ENCODE data around the gene STK32A.

Gene STK32A

GRCh38 chr5:147309621-147310020 lies 74.8 kb downstream of the STK32A start:
- Histone ChIP-seq H3K27me3 (ENCODE audit: control insufficient read depth, insufficient read depth, low read length) (no peaks in the 10 kb centered on the region), H3K4me1 (ENCODE audit: control insufficient read depth, insufficient read depth, low read length) (peaks cover 7% of the 10 kb centered on the region; the same call in 1 of the 2 replicates), H3K9ac (ENCODE audit: low read depth, low read length) (no peak overlapping the region), H3K4me3 (ENCODE audit: low read depth, low read length) (no peak overlapping the region), H3K27ac (ENCODE audit: low read depth, low read length) (no peak overlapping the region), H3K9me3 (ENCODE audit: control insufficient read depth, insufficient read depth, low read length) (no peaks in the 10 kb centered on the region), H3K36me3 (ENCODE audit: control insufficient read depth, insufficient read depth, low read length) (no peaks in the 10 kb centered on the region)

- Histone ChIP-seq H3K9me3 (ENCODE audit: control insufficient read depth, insufficient read depth, low read length) (no peaks in the 10 kb centered on the region), H3K36me3 (ENCODE audit: control insufficient read depth, insufficient read depth, low read length) (no peaks in the 10 kb centered on the region), H3K4me3 (ENCODE audit: low read depth, low read length) (no peak overlapping the region), H3K9ac (ENCODE audit: low read depth, low read length) (no peak overlapping the region; the same call in 1 of the 2 replicates), H3K27ac (ENCODE audit: low read depth, low read length) (no peak overlapping the region), H3K27me3 (ENCODE audit: control insufficient read depth, insufficient read depth, low read length) (no peaks in the 10 kb centered on the region), H3K4me1 (ENCODE audit: control insufficient read depth, insufficient read depth, low read length) (peaks cover 7% of the 10 kb centered on the region; the same call in 1 of the 2 replicates)
Measured at GRCh38 chr5:147310059-147310704, 75.4 kb downstream of the STK32A start.

- Histone ChIP-seq H3K27ac (ENCODE audit: low read depth, low read length) (no peak overlapping the region), H3K4me1 (ENCODE audit: control insufficient read depth, insufficient read depth, low read length) (no peaks in the 10 kb centered on the region), H3K4me3 (ENCODE audit: low read depth, low read length) (no peak overlapping the region), H3K27me3 (ENCODE audit: control insufficient read depth, insufficient read depth, low read length) (no peaks in the 10 kb centered on the region), H3K36me3 (ENCODE audit: control insufficient read depth, insufficient read depth, low read length) (no peaks in the 10 kb centered on the region), H3K9ac (ENCODE audit: low read depth, low read length) (no peak overlapping the region), H3K9me3 (ENCODE audit: control insufficient read depth, insufficient read depth, low read length) (no peaks in the 10 kb centered on the region)
Measured at GRCh38 chr5:147317978-147318684, 83.3 kb downstream of the STK32A start.

GRCh38 chr5:147321569-147321968 lies 86.7 kb downstream of the STK32A start:
- H3K9me3 ChIP-seq (ENCODE audit: control insufficient read depth, insufficient read depth, low read length): no peaks in the 10 kb centered on the region
- H3K4me3 ChIP-seq (ENCODE audit: low read depth, low read length): no peak overlapping the region
- no peaks in the 10 kb centered on the region for H3K4me1 ChIP-seq (ENCODE audit: control insufficient read depth, insufficient read depth, low read length)
- H3K9ac ChIP-seq (ENCODE audit: low read depth, low read length): no peak overlapping the region
- H3K27me3 ChIP-seq (ENCODE audit: control insufficient read depth, insufficient read depth, low read length): no peaks in the 10 kb centered on the region
- H3K36me3 ChIP-seq (ENCODE audit: control insufficient read depth, insufficient read depth, low read length): no peaks in the 10 kb centered on the region
- H3K27ac ChIP-seq (ENCODE audit: low read depth, low read length): no peak overlapping the region

GRCh38 chr5:147327421-147327820 lies 92.6 kb downstream of the STK32A start:
- H3K4me1 ChIP-seq (ENCODE audit: control insufficient read depth, insufficient read depth, low read length): 0 out of 2 replicates have a peak, but pooled peaks cover 3% of the 10 kb centered on the region
- H3K27ac ChIP-seq (ENCODE audit: low read depth, low read length): no peak overlapping the region
- no peaks in the 10 kb centered on the region for H3K9me3 ChIP-seq (ENCODE audit: control insufficient read depth, insufficient read depth, low read length)
- no peak overlapping the region for H3K4me3 ChIP-seq (ENCODE audit: low read depth, low read length)
- H3K36me3 ChIP-seq (ENCODE audit: control insufficient read depth, insufficient read depth, low read length): no peaks in the 10 kb centered on the region
- H3K9ac ChIP-seq (ENCODE audit: low read depth, low read length): no peak overlapping the region
- no peaks in the 10 kb centered on the region for H3K27me3 ChIP-seq (ENCODE audit: control insufficient read depth, insufficient read depth, low read length)

- Histone ChIP-seq H3K27me3 (ENCODE audit: control insufficient read depth, insufficient read depth, low read length) (no peaks in the 10 kb centered on the region), H3K9me3 (ENCODE audit: control insufficient read depth, insufficient read depth, low read length) (no peaks in the 10 kb centered on the region), H3K27ac (ENCODE audit: low read depth, low read length) (no peak overlapping the region)
Measured at GRCh38 chr5:147327905-147328304, 93.1 kb downstream of the STK32A start.

GRCh38 chr5:147332658-147333057 lies 97.8 kb downstream of the STK32A start:
- no peaks in the 10 kb centered on the region for H3K27me3 ChIP-seq (ENCODE audit: control insufficient read depth, insufficient read depth, low read length)
- no peaks in the 10 kb centered on the region for H3K9me3 ChIP-seq (ENCODE audit: control insufficient read depth, insufficient read depth, low read length)
- H3K4me1 ChIP-seq (ENCODE audit: control insufficient read depth, insufficient read depth, low read length): peaks cover 26% of the 10 kb centered on the region
- H3K4me3 ChIP-seq (ENCODE audit: low read depth, low read length): no peak overlapping the region
- no peaks in the 10 kb centered on the region for H3K36me3 ChIP-seq (ENCODE audit: control insufficient read depth, insufficient read depth, low read length)
- H3K9ac ChIP-seq (ENCODE audit: low read depth, low read length): no peak overlapping the region
- H3K27ac ChIP-seq (ENCODE audit: low read depth, low read length): no peak overlapping the region

More at GRCh38 chr5:147327905-147328304, 93.1 kb downstream of the STK32A start:
- no peaks in the 10 kb centered on the region for H3K36me3 ChIP-seq (ENCODE audit: control insufficient read depth, insufficient read depth, low read length)
- no peak overlapping the region for H3K9ac ChIP-seq (ENCODE audit: low read depth, low read length)
- peaks cover 8% of the 10 kb centered on the region; the same call in 1 of the 2 replicates for H3K4me1 ChIP-seq (ENCODE audit: control insufficient read depth, insufficient read depth, low read length)
- no peak overlapping the region for H3K4me3 ChIP-seq (ENCODE audit: low read depth, low read length)

GRCh38 chr5:147336876-147337275 lies 102.0 kb downstream of the STK32A start:
- H3K9me3 ChIP-seq (ENCODE audit: control insufficient read depth, insufficient read depth, low read length): no peaks in the 10 kb centered on the region
- H3K4me1 ChIP-seq (ENCODE audit: control insufficient read depth, insufficient read depth, low read length): peaks cover 28% of the 10 kb centered on the region
- no peak overlapping the region for H3K9ac ChIP-seq (ENCODE audit: low read depth, low read length)
- H3K36me3 ChIP-seq (ENCODE audit: control insufficient read depth, insufficient read depth, low read length): no peaks in the 10 kb centered on the region
- H3K4me3 ChIP-seq (ENCODE audit: low read depth, low read length): no peak overlapping the region
- no peaks in the 10 kb centered on the region for H3K27me3 ChIP-seq (ENCODE audit: control insufficient read depth, insufficient read depth, low read length)
- H3K27ac ChIP-seq (ENCODE audit: low read depth, low read length): no peak overlapping the region

- Histone ChIP-seq H3K27ac (ENCODE audit: low read depth, low read length) (no peak overlapping the region), H3K9me3 (ENCODE audit: control insufficient read depth, insufficient read depth, low read length) (no peaks in the 10 kb centered on the region), H3K4me1 (ENCODE audit: control insufficient read depth, insufficient read depth, low read length) (peaks cover 16% of the 10 kb centered on the region), H3K9ac (ENCODE audit: low read depth, low read length) (no peak overlapping the region), H3K36me3 (ENCODE audit: control insufficient read depth, insufficient read depth, low read length) (no peaks in the 10 kb centered on the region), H3K4me3 (ENCODE audit: low read depth, low read length) (no peak overlapping the region), H3K27me3 (ENCODE audit: control insufficient read depth, insufficient read depth, low read length) (no peaks in the 10 kb centered on the region; the same call in 1 of the 2 replicates)
Measured at GRCh38 chr5:147339313-147339712, 104.5 kb downstream of the STK32A start.

- no peaks in the 10 kb centered on the region for H3K9me3 ChIP-seq (ENCODE audit: control insufficient read depth, insufficient read depth, low read length)
- H3K36me3 ChIP-seq (ENCODE audit: control insufficient read depth, insufficient read depth, low read length): no peaks in the 10 kb centered on the region
- H3K27me3 ChIP-seq (ENCODE audit: control insufficient read depth, insufficient read depth, low read length): no peaks in the 10 kb centered on the region; the same call in 1 of the 2 replicates
- H3K9ac ChIP-seq (ENCODE audit: low read depth, low read length): no peak overlapping the region
- peaks cover 16% of the 10 kb centered on the region for H3K4me1 ChIP-seq (ENCODE audit: control insufficient read depth, insufficient read depth, low read length)
- H3K27ac ChIP-seq (ENCODE audit: low read depth, low read length): no peak overlapping the region
- H3K4me3 ChIP-seq (ENCODE audit: low read depth, low read length): no peak overlapping the region
Measured at GRCh38 chr5:147340941-147341340, 106.1 kb downstream of the STK32A start.

- Histone ChIP-seq H3K36me3 (ENCODE audit: control insufficient read depth, insufficient read depth, low read length) (no peaks in the 10 kb centered on the region), H3K9ac (ENCODE audit: low read depth, low read length) (no peak overlapping the region), H3K4me1 (ENCODE audit: control insufficient read depth, insufficient read depth, low read length) (peaks cover 14% of the 10 kb centered on the region), H3K27ac (ENCODE audit: low read depth, low read length) (no peak overlapping the region), H3K4me3 (ENCODE audit: low read depth, low read length) (no peak overlapping the region), H3K9me3 (ENCODE audit: control insufficient read depth, insufficient read depth, low read length) (no peaks in the 10 kb centered on the region), H3K27me3 (ENCODE audit: control insufficient read depth, insufficient read depth, low read length) (no peaks in the 10 kb centered on the region; the same call in 1 of the 2 replicates)
Measured at GRCh38 chr5:147341345-147341744, 106.5 kb downstream of the STK32A start.
